ENCODE results near the gene KAZN.

- TF ChIP-seq CTCF (conservative IDR thresholded peaks at IDR 0.05 in 1 of 2, IDR thresholded peaks at IDR 0.05 in 1 of 2; ENCODE audit: low read depth in 1 of 2, low read length in 2 of 2), result no peak
- no peak for TF ChIP-seq EZH2 (IDR thresholded peaks at IDR 0.05; ENCODE audit: low read length, missing control alignments)
Observed at GRCh38 chr1:15157524-15158399, 559.3 kb downstream of the KAZN start.

All from fibroblast of lung (primary cell).